Neutrophil (primary cell): ENCODE data around the gene JARID2.

Experiments used
- H3K27ac ChIP-seq: fragments of 200-600 bp; sonication (generic); 2 replicates; pipeline ENCODE4 v1.5.1; 2016; ENCODE audit warnings: mild to moderate bottlenecking, moderate library complexity
- H3K27me3 ChIP-seq: fragments of 200-600 bp; sonication (generic); 2 replicates; pipeline ENCODE4 v1.6.0; 2016; ENCODE audit warnings: mild to moderate bottlenecking
- H3K36me3 ChIP-seq: fragments of 200-600 bp; sonication (generic); 2 replicates; pipeline ENCODE4 v1.5.1; 2017
- H3K4me1 ChIP-seq, 2 experiments: fragments of 200-600 bp in 1 of 2; sonication (generic) in 1 of 2; 1 replicate in 1 of 2; 2 replicates in 1 of 2; pipeline versions ENCODE4 v1.5.1 to v1.6.1; 2013 to 2016; ENCODE audit warnings: low read depth in 1 of 2, low read length in 1 of 2, mild to moderate bottlenecking in 1 of 2, moderate library complexity in 1 of 2; ENCODE audit not compliant: control insufficient read depth in 1 of 2, insufficient read depth in 1 of 2
- H3K4me3 ChIP-seq, 2 experiments: fragments of 200-600 bp in 1 of 2; sonication (generic) in 1 of 2; 1 replicate in 1 of 2; 2 replicates in 1 of 2; pipeline ENCODE4 v1.5.1; 2013 to 2016; ENCODE audit warnings: low read depth in 1 of 2, low read length in 1 of 2, mild to moderate bottlenecking in 1 of 2, moderate library complexity in 1 of 2
- H3K9me3 ChIP-seq: fragments of 200-600 bp; sonication (generic); 2 replicates; pipeline ENCODE4 v1.5.1; 2016
- CTCF ChIP-seq: fragments of 200-600 bp; sonication (generic); IDR thresholded peaks from 2 replicates; pipeline ENCODE4 v1.5.1; 2016; ENCODE audit warnings: antibody characterized with exemption

JARID2 gene

GRCh38 chr6:15268137-15268908 is 22.5 kb downstream of the JARID2 start:
- no peaks in the 10 kb centered on the region for H3K36me3 ChIP-seq
- H3K4me3 ChIP-seq, result no peak overlapping the region
- peak overlapping the region; percentile 84 for H3K27ac ChIP-seq
- peaks cover 54 to 61% of the 10 kb centered on the region in 2 experiments for H3K4me1 ChIP-seq
- no peaks in the 10 kb centered on the region for H3K9me3 ChIP-seq
- no peaks in the 10 kb centered on the region for H3K27me3 ChIP-seq
- TF ChIP-seq CTCF, result no peak

DNA sequence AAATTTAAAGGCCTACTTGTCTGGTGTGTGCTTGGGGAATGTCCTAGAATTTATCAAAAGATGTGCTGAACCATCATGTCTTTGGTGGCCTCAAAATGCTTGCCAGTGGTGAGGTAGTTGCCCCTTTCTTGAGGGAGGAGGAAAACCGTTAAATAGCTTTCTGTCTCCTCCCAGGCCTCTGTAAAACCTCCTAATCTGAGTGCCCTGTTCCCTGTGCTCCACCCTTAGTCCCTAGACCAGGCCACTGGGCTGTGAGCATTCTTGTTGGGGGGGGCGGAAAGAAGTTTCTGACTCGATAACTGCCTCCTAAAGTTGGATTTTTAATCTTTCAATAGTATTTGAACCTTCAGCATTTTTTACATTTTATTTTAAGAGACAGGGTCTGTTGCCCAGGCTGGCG is 23.1 kb downstream of the JARID2 start:
- no peaks in the 10 kb centered on the region for H3K9me3 ChIP-seq
- no peak for TF ChIP-seq CTCF
- H3K4me3 ChIP-seq, result no peak overlapping the region
- H3K27me3 ChIP-seq, result no peaks in the 10 kb centered on the region
- H3K36me3 ChIP-seq, result no peaks in the 10 kb centered on the region
- peaks cover 51 to 56% of the 10 kb centered on the region in 2 experiments for H3K4me1 ChIP-seq
- peak overlapping the region; percentile 84 for H3K27ac ChIP-seq

DNA sequence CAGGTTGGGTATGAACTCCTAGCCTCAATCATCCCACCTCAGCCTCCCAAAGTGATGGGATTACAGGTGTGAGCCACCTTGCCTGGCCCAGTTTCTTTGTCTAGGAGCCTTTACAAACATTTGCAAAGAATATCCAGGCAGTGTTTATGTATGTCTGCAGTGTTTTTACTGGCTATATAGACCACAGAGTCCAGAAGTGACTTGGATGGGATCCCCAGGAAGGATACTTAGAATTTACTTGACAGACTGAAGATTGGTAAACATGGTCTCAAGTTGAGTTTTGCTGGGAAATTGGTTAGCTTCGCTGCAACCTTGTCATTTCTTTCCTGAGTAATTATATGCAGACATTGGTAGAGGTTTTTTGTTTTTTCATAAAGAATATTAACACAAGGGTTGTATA is 23.8 kb downstream of the JARID2 start:
- H3K36me3 ChIP-seq, result no peaks in the 10 kb centered on the region

DNA sequence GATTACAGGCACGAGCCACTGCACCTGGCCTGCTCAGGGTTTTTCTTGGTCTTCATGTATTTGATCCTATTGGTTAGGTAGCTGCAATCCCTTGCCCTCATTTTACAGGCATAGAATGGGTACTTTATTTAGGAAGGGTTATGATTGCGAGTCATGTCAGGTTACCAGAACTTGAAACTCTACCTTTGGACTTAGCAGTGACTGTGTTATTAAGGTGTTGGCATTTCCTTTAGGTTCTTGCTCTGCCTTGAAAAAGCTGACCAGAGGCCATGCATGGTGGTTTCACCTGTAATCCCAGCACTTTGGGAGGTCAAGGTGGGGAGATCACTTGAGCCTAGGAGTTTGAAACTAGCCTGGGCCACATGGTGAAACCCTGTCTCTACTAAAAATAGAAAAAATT is 24.5 kb downstream of the JARID2 start:
- Histone ChIP-seq H3K4me3 (no peak overlapping the region), H3K36me3 (no peaks in the 10 kb centered on the region), H3K27ac (no peak overlapping the region), H3K27me3 (no peaks in the 10 kb centered on the region), H3K9me3 (no peaks in the 10 kb centered on the region), H3K4me1 (peaks cover 42 to 55% of the 10 kb centered on the region in 2 experiments)
- TF ChIP-seq CTCF, result no peak

More for the DNA sequence above, 23.8 kb downstream of the JARID2 start:
- H3K27me3 ChIP-seq, result no peaks in the 10 kb centered on the region
- TF ChIP-seq CTCF, result no peak
- no peaks in the 10 kb centered on the region for H3K9me3 ChIP-seq
- H3K27ac ChIP-seq, result no peak overlapping the region
- H3K4me1 ChIP-seq, result peaks cover 44 to 55% of the 10 kb centered on the region in 2 experiments
- no peak overlapping the region for H3K4me3 ChIP-seq

GRCh38 chr6:15272562-15272961 is 26.7 kb downstream of the JARID2 start:
- Histone ChIP-seq H3K9me3 (no peaks in the 10 kb centered on the region), H3K27ac (peak overlapping the region; percentile 9), H3K27me3 (no peaks in the 10 kb centered on the region), H3K4me1 (peaks cover 21 to 41% of the 10 kb centered on the region in 2 experiments), H3K36me3 (no peaks in the 10 kb centered on the region), H3K4me3 (no peak overlapping the region)
- TF ChIP-seq CTCF, result no peak
